SKM-1 (cell line): ENCODE results near the gene ZNF519.
"Not testable (repeated sequence)": the region's sequence is repeated elsewhere in the genome, so short reads cannot be mapped to it uniquely, and the experiment has no call there.

ENCODE experiments used
- DNase-seq: peaks from one replicate; lab custom pipeline; 2025; ENCODE audit not compliant: unreplicated experiment; lab: John Stamatoyannopoulos, UW

The ZNF519 gene

DNA sequence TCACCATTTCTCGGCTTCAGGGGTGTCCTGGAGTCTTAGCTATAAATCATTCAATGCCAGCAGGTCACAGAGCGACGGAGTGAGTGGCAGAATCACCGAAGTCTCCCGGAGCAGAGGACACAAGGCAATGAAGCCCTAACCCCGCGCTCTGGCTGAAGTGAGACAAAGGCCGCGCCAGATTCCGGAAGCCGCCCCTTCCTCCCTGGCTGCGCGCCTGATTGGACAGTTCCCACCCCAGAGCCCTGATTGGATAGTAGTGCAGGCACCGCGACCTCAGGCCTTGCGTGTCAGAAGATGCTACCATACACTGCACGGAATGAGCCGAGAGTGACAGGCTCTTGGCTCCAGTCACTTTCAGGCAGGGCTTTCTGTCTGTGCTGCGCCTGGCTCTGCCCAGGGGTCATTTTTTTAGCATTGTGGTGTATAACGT, at the start of gene ZNF519:
TSS of gene ZNF519 (minus strand) at position 165 of the 430 bp plus-strand sequence. CDS start at position 7, 158 bp downstream.
- DNase-seq: peak; percentile 90

DNA sequence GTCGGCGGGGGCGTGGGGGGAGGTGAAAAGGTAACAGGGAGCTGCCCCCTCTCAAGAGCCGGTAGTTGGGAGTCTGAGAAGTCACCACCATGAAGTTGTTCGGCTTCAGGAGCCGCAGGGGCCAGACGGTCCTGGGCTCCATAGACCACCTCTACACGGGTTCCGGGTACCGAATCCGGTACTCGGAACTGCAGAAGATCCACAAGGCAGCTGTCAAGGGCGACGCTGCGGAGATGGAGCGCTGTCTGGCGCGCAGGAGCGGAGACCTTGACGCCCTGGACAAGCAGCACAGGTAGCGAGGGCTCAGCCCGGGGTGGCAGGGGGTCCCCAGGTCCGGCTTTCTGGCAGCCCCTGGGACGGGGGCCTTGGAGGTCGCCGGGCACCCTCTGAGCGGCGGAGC, 47.1 kb upstream of the ZNF519 start:
- no peak for DNase-seq

DNA sequence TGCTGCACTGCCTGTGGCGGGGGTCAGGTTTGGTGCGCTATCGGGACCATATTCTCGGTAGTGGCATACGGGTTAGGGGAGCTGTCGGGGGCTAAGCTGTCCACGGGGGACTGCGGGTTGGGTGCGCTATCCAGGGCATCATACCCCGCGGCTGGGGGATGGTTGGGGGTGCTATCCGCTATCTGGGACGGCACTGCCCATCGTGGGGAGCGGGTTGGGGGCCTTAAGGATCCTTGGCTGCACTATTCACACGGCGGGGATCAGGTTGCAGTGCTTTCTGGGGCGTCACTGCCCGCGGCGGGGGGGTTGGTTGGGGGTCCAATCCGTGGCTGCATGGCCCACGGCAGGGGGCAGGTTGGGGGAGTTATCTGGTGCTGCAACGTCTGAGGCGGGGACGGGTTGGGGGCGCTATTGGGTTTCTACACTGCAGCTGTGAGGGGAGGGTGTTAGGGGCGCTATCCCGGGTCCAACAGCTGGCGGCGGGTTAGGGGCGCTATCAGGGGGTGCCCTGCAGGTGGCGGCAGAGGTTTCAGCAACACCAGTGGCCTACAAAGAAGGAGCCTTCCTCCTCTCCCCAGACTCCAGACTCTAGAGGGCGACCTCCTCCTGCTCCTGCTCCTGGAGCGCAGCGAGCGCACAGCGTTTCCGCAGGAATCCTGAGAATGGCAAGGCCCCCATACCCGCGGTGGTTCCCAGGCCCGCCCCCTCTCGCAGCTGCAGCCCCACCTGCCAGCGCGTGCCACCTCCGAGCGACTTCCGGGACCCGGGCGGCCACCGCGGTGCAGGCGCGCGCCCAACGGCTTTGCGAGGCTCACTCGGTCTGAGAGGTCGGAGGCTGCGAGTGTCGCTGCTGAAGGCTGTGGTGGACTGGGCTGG, 46.3 kb upstream of the ZNF519 start:
- DNase-seq: peak; percentile 4

DNA sequence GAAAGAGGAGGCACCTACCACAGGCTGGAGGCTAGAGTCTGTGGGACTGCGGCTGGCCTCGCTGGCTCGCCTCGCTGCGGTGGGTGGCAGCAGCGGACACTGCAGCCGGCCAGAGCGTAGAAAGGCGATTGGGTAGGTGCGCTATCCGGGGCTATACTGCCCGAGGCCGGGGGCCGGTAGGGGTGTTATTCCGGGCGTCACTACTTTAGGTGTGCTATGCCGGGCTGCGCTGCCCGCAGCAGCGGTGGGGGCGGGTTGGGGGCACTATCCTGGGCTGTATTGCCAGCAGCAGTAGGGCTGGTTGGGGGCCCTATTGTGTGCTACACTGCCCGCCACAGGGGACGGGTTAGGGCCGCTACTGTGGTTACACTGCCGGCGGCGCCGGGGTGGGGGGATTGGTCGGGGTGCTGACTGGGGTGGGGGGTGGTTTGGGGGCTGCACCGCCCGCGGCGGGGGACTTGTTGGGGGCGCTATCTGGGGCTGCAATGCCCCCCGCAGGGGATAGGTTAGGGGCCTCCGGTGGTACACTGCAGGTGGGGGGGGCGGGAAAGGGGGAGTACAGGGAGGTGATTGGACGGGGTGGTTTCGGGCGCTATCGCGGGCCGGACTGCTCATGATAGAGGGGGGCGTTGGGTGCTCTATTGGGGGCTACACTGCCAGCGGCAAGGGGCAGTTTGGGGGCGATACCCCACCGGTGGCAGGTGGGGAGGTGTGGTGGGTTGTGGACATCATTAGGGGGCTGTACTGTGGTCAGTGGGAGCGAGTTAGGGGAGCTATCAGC, 45.5 kb upstream of the ZNF519 start:
- DNase-seq: not testable (repeated sequence)

DNA sequence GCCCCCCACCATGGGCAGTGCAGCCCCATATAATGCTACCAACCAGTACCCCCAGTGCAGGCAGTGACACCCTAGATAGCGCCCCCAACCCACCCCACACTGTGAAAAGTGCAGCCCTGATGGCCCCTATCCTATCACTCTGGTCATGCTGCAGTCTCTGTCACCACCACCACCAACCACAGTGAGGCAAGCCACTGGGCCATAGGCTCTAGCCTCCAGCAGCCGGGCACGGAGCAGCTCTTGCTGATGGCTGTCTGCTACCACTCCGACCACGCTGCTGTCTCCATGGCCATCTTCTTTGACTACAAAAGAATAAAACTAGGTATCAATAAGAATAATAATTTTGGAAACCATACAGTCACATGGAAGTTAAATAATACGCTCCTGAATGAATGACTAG, 43.2 kb upstream of the ZNF519 start:
- not testable (repeated sequence) for DNase-seq

DNA sequence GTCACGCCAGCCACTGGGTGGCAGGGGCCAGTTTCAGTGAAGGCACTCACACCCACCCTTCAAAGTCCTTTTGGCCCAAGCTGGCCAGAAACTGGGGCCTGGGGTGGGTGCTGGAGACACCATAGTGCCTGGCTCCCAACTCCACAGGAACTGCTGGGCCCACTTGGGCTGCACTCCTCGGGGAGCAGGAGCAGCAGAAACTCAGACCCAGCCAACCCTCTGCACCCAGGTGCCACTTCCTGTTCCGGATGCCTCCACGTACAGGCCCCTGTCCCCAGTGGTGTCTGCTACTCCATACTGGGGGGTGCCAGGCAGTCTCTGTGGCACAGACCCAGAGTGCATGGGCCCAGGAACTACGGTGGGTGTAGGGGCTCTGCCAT, 42.5 kb upstream of the ZNF519 start:
- DNase-seq: no peak

DNA sequence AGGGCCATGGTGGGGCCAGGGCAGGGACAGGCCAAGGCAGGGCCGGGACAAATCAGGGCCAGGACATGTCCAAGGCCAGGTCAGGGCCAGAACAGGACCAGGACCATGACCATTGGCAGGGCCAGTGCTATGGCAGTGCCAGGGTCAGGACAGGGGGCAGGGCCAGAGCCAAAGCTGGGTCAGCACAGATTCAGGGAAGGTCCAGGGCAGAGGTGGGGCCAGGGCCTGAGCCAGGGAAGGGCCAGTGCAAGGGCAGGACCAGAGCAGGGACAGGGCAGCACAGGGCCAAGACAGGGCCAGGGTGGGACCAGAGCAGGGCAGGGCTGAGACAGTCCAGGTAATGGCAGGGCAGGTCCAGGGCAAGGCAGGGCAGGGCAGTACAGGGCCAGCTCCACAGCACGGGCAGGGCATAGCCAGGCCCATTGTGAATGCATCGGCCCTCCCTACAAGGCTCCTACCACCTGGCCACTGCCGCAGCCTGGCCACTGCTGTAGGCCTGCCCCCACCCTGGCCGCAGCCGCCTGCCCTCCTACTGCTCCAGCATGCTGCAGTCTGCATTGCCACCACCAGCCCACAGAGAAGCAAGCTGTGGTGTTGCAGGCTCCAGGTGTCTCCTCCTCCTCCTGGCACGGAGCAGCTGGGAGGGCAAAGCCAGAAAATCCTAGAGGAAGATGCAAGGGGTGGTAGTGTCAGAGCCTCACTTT, 41.9 kb upstream of the ZNF519 start:
- not testable (repeated sequence) for DNase-seq

DNA sequence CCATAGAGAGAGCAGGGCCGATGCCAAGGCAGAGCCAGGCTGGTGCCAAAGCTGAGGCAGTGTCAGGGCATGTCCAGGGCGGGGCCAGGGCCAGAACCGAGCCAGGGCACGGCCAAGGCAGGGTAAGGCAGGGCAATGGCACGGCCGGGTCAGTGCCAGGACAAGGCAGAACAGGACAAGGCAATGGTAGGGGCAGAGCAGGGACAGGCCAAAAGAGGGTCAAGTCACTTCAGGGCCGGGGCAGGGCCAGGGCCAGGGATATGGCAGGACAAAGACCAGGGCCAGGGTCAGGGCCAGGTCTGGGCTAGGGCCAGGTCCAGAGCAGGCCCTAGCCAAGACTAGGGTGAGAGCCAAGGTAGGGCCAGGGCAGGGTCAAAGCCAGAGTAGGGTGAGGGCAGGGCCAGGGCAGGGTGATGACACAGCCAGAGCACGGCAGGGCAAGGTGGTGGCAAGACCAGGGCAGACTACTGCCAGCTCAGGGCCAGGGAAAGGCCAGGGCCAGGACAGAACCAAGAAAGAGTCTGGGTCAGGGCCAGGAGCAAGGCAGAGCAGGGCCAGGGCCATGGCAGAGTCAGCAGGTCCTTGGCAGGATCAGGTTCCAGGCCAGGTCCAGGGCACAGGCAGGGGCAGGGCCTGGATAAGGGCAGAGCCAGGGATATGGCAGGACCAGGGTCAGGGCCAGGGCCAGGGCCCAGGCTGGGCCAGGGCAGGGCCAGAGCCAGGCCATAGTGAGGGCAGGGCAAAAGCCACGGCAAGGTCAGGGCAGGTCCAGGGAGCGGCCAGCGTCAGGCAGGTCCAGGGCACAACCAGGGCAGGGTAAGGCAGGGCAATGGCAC, 41.1 kb upstream of the ZNF519 start:
- DNase-seq: not testable (repeated sequence)

DNA sequence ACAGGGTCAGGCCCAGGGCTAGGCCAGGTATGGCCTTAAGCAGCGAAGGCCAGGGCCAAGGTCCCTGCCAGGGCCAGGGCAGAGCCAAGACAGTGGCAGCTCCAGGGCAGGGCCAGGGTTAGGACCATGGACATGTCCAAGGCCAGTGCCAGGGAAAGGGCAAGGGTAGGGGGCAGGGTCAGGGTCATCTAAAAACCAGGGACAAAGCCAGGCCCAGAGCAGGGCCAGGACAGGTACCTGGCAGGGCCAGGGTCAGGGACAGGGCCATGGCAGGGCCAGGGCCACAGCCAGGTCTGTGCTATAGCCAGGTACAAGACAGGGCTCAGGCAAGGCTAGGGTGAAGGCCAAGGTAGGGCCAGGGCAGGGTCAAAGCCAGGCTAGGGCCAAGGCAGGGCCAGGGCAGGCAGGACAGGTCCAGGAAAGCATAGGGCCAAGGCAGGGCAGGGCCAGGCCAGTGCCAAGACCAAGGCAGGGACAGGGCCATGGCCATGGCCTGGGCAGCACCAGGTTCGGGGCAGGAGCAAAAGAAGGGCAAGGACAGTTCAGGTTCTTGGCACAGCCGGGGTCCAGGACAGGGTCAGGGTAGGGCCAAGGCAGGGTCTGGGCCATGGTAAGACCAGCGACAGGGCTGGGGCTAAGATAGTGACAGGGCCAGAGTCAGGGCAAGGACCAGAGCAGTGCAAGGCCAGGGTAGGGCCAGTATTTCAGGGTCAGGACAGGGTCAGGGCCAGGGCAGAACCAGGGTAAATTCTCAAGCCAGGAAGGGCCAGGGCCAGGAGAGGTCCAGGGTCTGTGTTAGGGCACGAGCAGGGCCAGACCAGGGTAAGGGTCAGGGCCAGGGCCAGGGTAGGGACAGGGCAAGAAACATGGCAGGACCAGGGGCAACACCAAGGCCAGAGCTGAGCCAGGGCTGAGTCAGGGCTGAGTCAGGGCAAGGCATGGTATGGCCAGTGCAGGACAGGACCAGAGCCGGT, 40.2 kb upstream of the ZNF519 start:
- DNase-seq: not testable (repeated sequence)

DNA sequence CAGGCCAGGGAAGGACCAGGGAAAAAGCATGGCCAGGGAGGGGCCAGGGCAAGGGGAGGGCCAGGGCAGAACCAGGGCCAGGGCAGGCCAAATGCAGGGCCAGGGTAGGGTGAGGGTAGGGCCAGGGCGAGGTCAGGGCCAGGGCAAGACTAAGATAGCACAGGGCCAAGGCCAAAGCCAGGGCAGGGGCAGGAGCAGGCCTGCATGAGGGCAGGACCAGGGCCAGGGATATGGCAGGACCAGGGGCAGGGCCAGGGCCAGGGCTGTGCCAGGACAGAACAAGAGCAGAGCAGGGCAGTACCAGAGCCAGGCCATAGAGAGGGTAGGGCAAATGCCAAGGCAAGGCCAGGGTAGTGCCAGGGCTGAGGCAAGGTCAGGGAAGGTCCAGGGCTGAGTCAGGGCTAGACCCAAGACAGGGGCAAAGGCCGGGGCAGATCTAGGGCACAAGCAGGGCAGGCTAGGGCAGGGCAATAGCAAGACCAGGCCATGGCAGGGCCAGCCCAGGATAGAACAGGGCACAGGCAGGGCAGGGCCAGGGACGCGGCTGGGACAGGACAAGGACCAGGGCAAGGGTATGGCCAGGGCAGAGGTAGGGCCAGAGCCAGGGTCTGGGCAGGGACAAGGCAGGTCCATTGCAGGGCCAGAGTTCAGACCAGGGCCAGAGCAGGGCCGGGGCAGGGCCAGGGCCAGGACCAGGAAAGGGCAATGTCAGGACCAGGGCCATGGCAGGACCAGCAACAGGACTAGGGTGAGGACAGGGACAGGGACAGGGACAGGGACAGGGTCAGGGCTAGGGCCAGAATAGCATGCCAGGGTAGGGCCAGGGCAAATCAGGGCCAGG, 39.3 kb upstream of the ZNF519 start:
- not testable (repeated sequence) for DNase-seq

DNA sequence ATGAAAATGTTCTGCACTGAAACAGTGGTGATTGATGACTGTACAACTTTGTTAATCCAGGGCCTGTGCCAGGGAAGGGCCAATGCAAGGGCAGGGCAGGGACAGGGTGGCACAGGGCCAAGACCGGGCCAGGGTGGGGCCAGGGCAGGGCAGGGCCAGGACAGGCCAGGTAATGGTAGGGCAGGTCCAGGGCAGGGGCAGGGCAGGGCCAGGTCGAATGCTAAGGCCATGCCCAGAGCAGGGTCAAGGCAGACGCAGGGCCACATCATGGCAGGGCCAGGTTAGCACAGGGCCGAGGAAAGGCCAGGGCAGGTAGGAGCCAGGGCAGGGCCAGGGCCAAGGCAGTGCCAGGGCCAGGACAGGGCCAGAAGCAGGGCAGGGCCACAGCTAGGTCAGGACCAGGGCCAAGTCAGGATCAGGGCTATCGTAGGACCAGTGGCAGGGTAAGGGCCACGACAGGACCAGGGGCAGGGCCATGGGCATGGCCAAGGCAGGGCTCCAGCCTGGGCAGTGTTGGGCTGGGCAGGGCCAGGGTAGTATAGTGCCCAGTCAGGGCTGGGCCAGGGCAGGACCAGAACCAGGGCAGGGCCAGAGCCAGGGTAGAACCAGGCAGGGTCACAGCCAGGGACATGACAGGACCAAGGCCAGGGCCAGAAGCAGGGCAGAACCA, 38.3 kb upstream of the ZNF519 start:
- not testable (repeated sequence) for DNase-seq

DNA sequence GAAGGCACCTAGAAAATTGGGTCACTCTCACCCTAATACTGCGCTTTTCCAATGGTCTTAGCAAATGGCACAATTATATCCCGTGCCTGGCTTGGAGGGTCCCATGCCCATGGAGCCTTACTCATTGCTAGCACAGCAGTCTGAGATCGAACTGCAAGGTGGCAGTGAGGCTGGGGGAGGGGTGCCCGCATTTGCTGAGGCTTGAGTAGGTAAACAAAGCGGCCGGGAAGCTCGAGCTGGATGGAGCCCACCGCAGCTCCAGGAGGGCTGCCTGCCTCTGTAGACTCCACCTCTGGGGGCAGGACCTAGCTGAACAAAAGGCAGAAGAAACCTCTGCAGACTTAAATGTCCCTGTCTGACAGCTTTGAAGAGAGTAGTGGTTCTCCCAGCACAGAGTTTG, 30.7 kb upstream of the ZNF519 start:
- DNase-seq: not testable (repeated sequence)

DNA sequence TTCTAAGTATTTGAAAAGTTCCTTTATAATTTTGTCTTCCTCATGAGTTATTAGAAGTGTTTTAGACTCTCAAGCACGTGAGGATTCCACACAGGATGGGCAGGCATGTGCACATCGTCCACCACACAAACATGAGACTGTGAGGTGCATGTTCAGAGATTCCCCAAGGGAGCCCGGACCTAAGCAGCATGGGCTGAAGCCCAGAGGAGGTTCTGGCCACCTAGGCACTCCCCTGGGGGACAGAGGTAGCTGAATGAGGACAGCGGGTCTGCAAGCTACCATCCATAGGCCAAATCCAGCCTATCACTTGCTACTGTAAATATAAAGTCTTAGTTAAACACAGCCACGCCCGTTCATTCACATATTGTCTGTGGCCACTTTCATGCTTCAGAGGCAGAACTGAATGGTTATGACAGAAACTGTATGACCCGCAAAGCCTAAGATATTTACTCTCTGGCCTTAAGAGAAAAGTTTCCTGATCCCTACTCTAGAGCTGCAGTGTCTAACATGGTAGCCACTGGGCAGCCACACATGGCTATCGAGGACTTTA, 19.4 kb upstream of the ZNF519 start:
- not testable (repeated sequence) for DNase-seq

DNA sequence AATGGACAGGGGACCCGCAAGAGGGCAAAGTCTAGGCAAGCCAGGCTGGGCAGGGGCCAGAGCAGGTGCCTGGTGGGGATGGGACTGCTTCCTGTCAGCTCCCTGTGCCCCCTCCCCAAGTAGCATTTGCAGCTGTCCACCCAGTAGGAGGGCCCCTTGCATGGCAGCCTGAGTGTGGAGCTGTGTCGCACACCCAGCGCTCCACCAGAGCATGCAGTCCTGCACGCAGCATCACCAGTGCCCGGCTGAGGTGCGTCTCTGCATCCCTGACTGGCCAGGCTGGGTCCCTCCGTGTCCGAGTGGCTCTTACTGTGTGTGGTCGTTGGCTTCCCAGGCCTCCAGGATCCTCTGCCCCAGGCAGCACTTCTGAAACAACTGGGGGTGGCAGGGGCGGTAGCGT, 18.5 kb upstream of the ZNF519 start:
- not testable (repeated sequence) for DNase-seq

DNA sequence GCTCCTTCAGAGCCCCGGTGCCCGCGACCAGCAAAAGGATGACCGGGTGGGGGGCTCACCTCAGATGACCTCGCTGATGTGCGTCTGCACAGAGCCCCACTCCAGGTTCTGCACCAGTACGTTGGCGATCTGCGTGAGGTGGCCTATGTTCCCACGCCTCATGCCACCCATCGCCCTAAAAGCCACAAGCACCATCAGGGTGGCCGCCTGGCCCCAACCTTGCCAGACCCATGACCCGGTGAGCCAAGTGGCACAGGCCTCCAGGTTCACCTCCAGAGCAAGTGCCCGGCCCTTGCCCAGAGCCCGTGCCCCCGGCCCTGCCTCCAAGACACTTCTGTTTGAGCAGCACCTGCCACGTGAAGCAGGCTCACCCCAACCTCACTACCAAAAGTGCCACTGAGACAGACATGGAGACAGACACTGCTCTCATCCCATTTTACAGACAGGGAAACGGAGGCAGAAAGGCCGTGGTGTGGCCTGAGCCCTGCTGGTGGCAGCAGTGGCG, 17.7 kb upstream of the ZNF519 start:
- not testable (repeated sequence) for DNase-seq

DNA sequence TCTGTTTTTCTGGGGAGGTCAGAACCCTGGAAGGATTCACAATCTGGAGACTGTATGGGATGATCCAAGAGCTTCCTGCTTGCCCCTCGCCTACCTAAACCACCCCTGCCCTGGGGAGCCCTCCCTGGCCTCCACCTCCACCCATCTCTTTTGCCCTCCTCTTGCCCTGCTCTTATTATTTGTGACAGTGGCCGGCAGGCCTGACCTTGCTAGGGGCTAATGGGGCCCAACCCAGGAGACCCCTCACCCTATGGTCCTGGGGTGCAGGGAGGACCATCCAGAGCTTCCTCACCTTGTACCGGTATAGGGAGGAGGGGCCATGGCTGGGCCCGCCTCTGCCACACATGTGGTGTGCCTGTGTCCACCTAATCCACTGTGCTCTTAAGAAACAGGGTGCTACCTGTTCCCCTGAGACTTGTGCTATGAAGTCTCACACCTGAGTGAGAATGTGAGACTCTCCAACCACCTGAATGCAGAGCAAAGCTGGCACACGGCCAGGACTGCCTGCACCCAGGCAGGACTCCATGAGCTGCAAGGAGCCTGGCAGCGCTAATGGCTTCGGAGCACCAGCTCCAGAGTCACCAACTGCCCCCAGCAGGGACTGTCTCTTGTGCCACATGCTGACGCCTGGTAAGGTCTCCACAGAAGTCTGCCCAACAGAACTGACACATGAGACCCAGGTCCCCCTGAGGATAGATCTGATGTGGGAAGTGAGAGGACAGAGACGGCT, 17.1 kb upstream of the ZNF519 start:
- DNase-seq: not testable (repeated sequence)
